GDM1 (cell line): ENCODE measurements around the gene TGIF1.

Experiments used
- DNase-seq: peaks from one replicate; lab custom pipeline; 2025; lab: John Stamatoyannopoulos, UW

TGIF1 gene

GRCh38 chr18:3482258-3482657 lies 32.3 kb downstream of the TGIF1 start:
- no peak for DNase-seq

GRCh38 chr18:3485153-3486149 lies 35.5 kb downstream of the TGIF1 start:
- DNase-seq, result no peak

GRCh38 chr18:3486512-3486911 lies 36.5 kb downstream of the TGIF1 start:
- peak; percentile 22 for DNase-seq

- DNase-seq, result no peak
Observed at GRCh38 chr18:3489462-3489861, 39.5 kb downstream of the TGIF1 start.

- DNase-seq, result no peak
Observed at GRCh38 chr18:3491981-3492555, 42.1 kb downstream of the TGIF1 start.

- no peak for DNase-seq
Observed at GRCh38 chr18:3492721-3493120, 42.7 kb downstream of the TGIF1 start.

- DNase-seq, result no peak
Observed at GRCh38 chr18:3493501-3494244, 43.7 kb downstream of the TGIF1 start.

- DNase-seq, result no peak
Observed at GRCh38 chr18:3494245-3494526, 44.2 kb downstream of the TGIF1 start.

GRCh38 chr18:3494569-3494968 lies 44.6 kb downstream of the TGIF1 start:
- no peak for DNase-seq

- no peak for DNase-seq
Observed at GRCh38 chr18:3495691-3496430, 45.9 kb downstream of the TGIF1 start.

GRCh38 chr18:3498698-3499471 lies 48.9 kb downstream of the TGIF1 start:
- DNase-seq, result peak; percentile 36

- DNase-seq, result peak; percentile 93
Observed at GRCh38 chr18:3499501-3499900, 49.5 kb downstream of the TGIF1 start.

GRCh38 chr18:3500016-3500415 lies 50.0 kb downstream of the TGIF1 start:
- no peak for DNase-seq

- no peak for DNase-seq
Observed at GRCh38 chr18:3502650-3503049, 52.7 kb downstream of the TGIF1 start.

GRCh38 chr18:3504637-3505036 lies 54.7 kb downstream of the TGIF1 start:
- DNase-seq, result no peak

- DNase-seq, result no peak
Observed at GRCh38 chr18:3508576-3509549, 58.9 kb downstream of the TGIF1 start.
